B cell (primary cell): ENCODE data around the gene HOXC13. TPM values are rescaled to one million over a fixed set of nuclear protein-coding genes. Genes with fewer than 3 reads are reported as not detected.
A peak's percentile ranks its signal among the peaks of the same experiment; 100 is the strongest.

Experiments used
- ATAC-seq: fragments of 200-7000 bp; cut with Tn5 transposase; one replicate; pipeline ENCODE4 v1.10.0; 2021; ENCODE audit warnings: low read depth, mild to moderate bottlenecking, moderate number of reproducible peaks, moderate library complexity
- CTCF ChIA-PET: fragments of 350-600 bp; sonication (Branson Sonifier 250); formaldehyde crosslinking; loops from one replicate; lab custom pipeline; 2021; ENCODE audit warnings: antibody characterized with exemption, inconsistent platforms; lab: Charles Lee
- POLR2A ChIA-PET: fragments of 350-600 bp; sonication (Branson Sonifier 250); formaldehyde crosslinking; loops from one replicate; lab custom pipeline; 2021; ENCODE audit warnings: antibody characterized with exemption; lab: Charles Lee
- DNase-seq: peaks from one replicate; pipeline ENCODE4 v3.0.0; 2013
- H2AFZ ChIP-seq: 2 replicates; pipeline ENCODE4 v1.6.1; 2012; ENCODE audit warnings: mild to moderate bottlenecking, low read depth, low read length; ENCODE audit not compliant: insufficient read depth, poor library complexity, severe bottlenecking
- H3K27ac ChIP-seq, 2 donors: 1 replicate in 1 of 2; 2 replicates in 1 of 2; pipeline ENCODE4 v1.5.1; 2012 to 2013; ENCODE audit warnings: low read length in 2 of 2, mild to moderate bottlenecking in 2 of 2, moderate library complexity in 1 of 2
- H3K27me3 ChIP-seq, 4 experiments: fragments of 200-600 bp in 1 of 4; sonication (generic) in 1 of 4; replicated peaks in 1 of 4; 1 replicate in 2 of 4; 2 replicates in 2 of 4; pipeline versions ENCODE4 v1.6.1 to v1.7.0; 2013 to 2016; ENCODE audit warnings: low read length in 3 of 4, mild to moderate bottlenecking in 2 of 4, mixed read lengths in 1 of 4, moderate library complexity in 1 of 4; ENCODE audit not compliant: insufficient read depth in 4 of 4, control insufficient read depth in 3 of 4; ENCODE audit errors: control extremely low read depth in 1 of 4
- H3K36me3 ChIP-seq, 2 experiments: replicated peaks in 1 of 2; 1 replicate in 1 of 2; 2 replicates in 1 of 2; pipeline versions ENCODE4 v1.6.1 to v1.7.1; 2013; ENCODE audit warnings: low read length in 1 of 2; ENCODE audit not compliant: insufficient read depth in 2 of 2, control insufficient read depth in 1 of 2; ENCODE audit errors: control extremely low read depth in 1 of 2, extremely low read depth in 1 of 2
- H3K4me1 ChIP-seq, 2 donors: fragments of 200-600 bp in 1 of 2; sonication (generic) in 1 of 2; 1 replicate in 1 of 2; 2 replicates in 1 of 2; pipeline versions ENCODE4 v1.5.1 to v1.6.1; 2013 to 2017; ENCODE audit warnings: low read length in 2 of 2; ENCODE audit not compliant: control insufficient read depth in 2 of 2, insufficient read depth in 2 of 2
- H3K4me2 ChIP-seq: replicated peaks from 2 replicates; pipeline ENCODE3; 2012; ENCODE audit warnings: mild to moderate bottlenecking, low read depth, low read length; ENCODE audit not compliant: poor library complexity, severe bottlenecking
- H3K4me3 ChIP-seq, 5 experiments: fragments of 200-600 bp in 1 of 5; sonication (generic) in 1 of 5; 1 replicate in 3 of 5; 2 replicates in 2 of 5; pipeline versions ENCODE4 v1.5.1 to v1.7.0; 2011 to 2016; ENCODE audit warnings: low read length in 4 of 5, mild to moderate bottlenecking in 4 of 5, low read depth in 2 of 5, control low read depth in 1 of 5, moderate library complexity in 1 of 5; ENCODE audit not compliant: insufficient read depth in 1 of 5; ENCODE audit errors: control extremely low read depth in 1 of 5, extremely low read depth in 1 of 5
- H3K79me2 ChIP-seq: fragments of 200-600 bp; sonication (generic); one replicate; pipeline ENCODE4 v1.6.0; 2016; ENCODE audit warnings: low read length; ENCODE audit not compliant: control insufficient read depth, insufficient read depth
- H3K9ac ChIP-seq: fragments of 200-600 bp; sonication (generic); 2 replicates; pipeline ENCODE4 v1.6.1; 2017; ENCODE audit warnings: mild to moderate bottlenecking, low read length, moderate library complexity
- H3K9me3 ChIP-seq, 3 donors: one replicate each; pipeline versions ENCODE4 v1.6.1 to v1.7.1; 2013; ENCODE audit warnings: low read length in 2 of 3; ENCODE audit not compliant: control insufficient read depth in 2 of 3, insufficient read depth in 1 of 3; ENCODE audit errors: control extremely low read depth in 1 of 3
- H4K20me1 ChIP-seq: 2 replicates; pipeline ENCODE4 v1.6.0; 2012; ENCODE audit warnings: mild to moderate bottlenecking, low read length; ENCODE audit not compliant: insufficient read depth, control insufficient read depth, poor library complexity, severe bottlenecking
- H3K27ac Mint-ChIP-seq: one replicate; pipeline ENCODE4 v1.8.0; 2021; ENCODE audit warnings: mixed read lengths
- H3K27me3 Mint-ChIP-seq: one replicate; pipeline ENCODE4 v1.8.0; 2021; ENCODE audit warnings: mixed read lengths
- H3K4me1 Mint-ChIP-seq: one replicate; pipeline ENCODE4 v1.8.0; 2021; ENCODE audit warnings: mixed read lengths
- H3K4me3 Mint-ChIP-seq: one replicate; pipeline ENCODE4 v1.8.0; 2021; ENCODE audit warnings: mixed read lengths
- H3K9me3 Mint-ChIP-seq: one replicate; pipeline ENCODE4 v1.8.0; 2022; ENCODE audit warnings: mixed read lengths; ENCODE audit not compliant: insufficient read depth
- EZH2 ChIP-seq: IDR thresholded peaks from 2 replicates; pipeline ENCODE4 v1.6.1; 2012; ENCODE audit warnings: borderline replicate concordance, low read depth, mild to moderate bottlenecking, moderate library complexity, low read length; ENCODE audit not compliant: insufficient read depth, poor library complexity, severe bottlenecking
- WGBS: methylation state at CpG from one replicate; pipeline ENCODE4 v1.1.5; 2013; ENCODE audit warnings: missing lambda C conversion rate; ENCODE audit not compliant: insufficient coverage; 5-methylcytosine and 5-hydroxymethylcytosine counted together
- intact Hi-C: fragments of 100-400 bp; cut with micrococcal nuclease; formaldehyde crosslinking; loops from one replicate; pipeline ENCODE4 v1.10.0; 2022
- polyA plus RNA-seq: library from polyadenylated mRNA; depleted of rRNA; stranded (reverse); fragments of >200 nt; gene quantifications from 2 replicates; pipeline ENCODE4 v1.2.3, GENCODE V29; 2012
- total RNA-seq, 2 donors: library from RNA; stranded (reverse); fragments of 120-200 nt in 1 of 2; gene quantifications; 1 replicate in 1 of 2; 2 replicates in 1 of 2; pipeline versions ENCODE4 v1.2.3 to v1.2.4, GENCODE V29; 2013 to 2022
- TF ChIP-seq, protein P1 (sequence below): fragments of 200-600 bp; IDR thresholded peaks from one replicate; pipeline ENCODE4 v1.8.0; 2022; ENCODE audit warnings: antibody characterized with exemption, mild to moderate bottlenecking

HOXC13 gene
- total and polyA plus RNA-seq, 2 donors (not counting 1 experiment from before 2014, with no cell fraction given): not detected

DNA sequence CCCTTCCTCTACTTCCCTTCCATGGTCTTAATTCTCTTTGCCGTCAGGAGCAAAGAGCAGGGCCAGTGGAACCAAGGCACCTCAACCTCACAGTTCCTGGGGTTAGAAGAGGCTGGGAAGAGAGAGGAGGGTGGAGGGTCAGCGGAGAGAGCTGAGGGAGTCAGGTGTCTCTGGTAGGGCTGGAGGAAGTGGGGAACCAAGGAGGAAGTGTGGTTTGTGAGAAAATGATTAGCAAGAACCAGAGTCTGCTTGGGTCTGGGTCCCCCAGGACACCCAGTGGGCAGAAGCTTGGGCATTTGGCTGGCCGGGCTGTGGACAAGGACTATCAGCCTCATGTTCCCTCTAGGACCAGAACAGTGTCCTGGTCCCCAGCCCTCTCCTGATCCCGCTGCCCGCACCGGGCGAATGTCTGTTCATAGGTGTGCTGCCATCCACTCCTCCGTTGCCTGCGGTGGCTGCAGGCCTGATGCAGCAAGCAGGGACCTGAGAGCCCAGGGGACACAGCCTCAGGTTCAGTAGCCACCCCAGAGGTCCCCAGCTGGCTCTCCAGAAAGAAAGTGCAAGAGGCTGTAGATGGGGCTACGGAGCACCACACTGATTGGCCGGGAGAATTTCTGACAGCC, 18.4 kb downstream of the HOXC13 start:
- DNase-seq (peak; percentile 44), ATAC-seq (no peak)
- H3K9me3 ChIP-seq: peaks cover 0 to 86% (median 10%) of the 10 kb centered on the region in 3 donors
- peak overlapping the region; percentile 27 for H3K4me2 ChIP-seq
- H3K9ac ChIP-seq: no peak overlapping the region
- H3K27ac ChIP-seq: no peak overlapping the region
- ChIA-PET POLR2A (no interaction called here), CTCF (no interaction called here)
- TF ChIP-seq EZH2: no peak
- TF ChIP-seq, protein P1, sequence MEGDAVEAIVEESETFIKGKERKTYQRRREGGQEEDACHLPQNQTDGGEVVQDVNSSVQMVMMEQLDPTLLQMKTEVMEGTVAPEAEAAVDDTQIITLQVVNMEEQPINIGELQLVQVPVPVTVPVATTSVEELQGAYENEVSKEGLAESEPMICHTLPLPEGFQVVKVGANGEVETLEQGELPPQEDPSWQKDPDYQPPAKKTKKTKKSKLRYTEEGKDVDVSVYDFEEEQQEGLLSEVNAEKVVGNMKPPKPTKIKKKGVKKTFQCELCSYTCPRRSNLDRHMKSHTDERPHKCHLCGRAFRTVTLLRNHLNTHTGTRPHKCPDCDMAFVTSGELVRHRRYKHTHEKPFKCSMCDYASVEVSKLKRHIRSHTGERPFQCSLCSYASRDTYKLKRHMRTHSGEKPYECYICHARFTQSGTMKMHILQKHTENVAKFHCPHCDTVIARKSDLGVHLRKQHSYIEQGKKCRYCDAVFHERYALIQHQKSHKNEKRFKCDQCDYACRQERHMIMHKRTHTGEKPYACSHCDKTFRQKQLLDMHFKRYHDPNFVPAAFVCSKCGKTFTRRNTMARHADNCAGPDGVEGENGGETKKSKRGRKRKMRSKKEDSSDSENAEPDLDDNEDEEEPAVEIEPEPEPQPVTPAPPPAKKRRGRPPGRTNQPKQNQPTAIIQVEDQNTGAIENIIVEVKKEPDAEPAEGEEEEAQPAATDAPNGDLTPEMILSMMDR: no peak
- Mint-ChIP-seq H3K4me1 (peaks cover 15% of the 10 kb centered on the region), H3K27me3 (peaks cover 79% of the 10 kb centered on the region), H3K4me3 (no peak overlapping the region), H3K9me3 (no peaks in the 10 kb centered on the region), H3K27ac (peak overlapping the region; percentile 68)
- no peak overlapping the region for H3K4me3 ChIP-seq
- H2AFZ ChIP-seq: no peak overlapping the region
- no peaks in the 10 kb centered on the region for H3K36me3 ChIP-seq
- peaks cover 16 to 48% of the 10 kb centered on the region in 2 donors for H3K4me1 ChIP-seq
- intact Hi-C loops: no loop called here
- no peaks in the 10 kb centered on the region for H4K20me1 ChIP-seq
- no peaks in the 10 kb centered on the region for H3K79me2 ChIP-seq
- 3% methylated on average over 10 of the region's 11 CpGs for WGBS
- H3K27me3 ChIP-seq: peaks cover 1 to 99% (median 88%) of the 10 kb centered on the region in 4 experiments

DNA sequence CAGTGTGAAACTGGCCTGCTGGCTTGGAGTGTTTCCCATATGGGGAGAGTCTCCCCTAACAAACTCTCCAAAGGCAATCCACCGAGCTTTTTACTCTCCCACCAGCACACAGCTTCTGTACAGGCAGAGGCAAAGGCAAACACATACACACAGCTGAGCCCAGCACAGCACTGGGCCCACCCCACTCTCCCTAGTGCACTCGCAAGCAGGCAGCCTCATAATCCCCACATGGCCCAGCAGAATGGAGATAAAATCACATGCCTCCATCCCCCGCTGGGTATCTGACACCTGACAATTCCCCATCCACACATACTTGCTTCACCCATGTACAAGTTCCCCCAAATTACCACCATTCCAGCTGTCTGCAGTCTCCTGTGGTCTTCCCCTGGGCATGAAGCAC, 19.5 kb downstream of the HOXC13 start:
- Mint-ChIP-seq H3K27ac (no peak overlapping the region), H3K4me1 (peaks cover 15% of the 10 kb centered on the region), H3K27me3 (peaks cover 80% of the 10 kb centered on the region), H3K9me3 (no peaks in the 10 kb centered on the region), H3K4me3 (no peak overlapping the region)
- no peak overlapping the region for H3K4me2 ChIP-seq
- DNase-seq: no peak
- intact Hi-C loops: no loop called here
- TF ChIP-seq EZH2: no peak
- H3K9ac ChIP-seq: no peak overlapping the region
- no peaks in the 10 kb centered on the region for H4K20me1 ChIP-seq
- no peaks in the 10 kb centered on the region for H3K36me3 ChIP-seq
- no peak overlapping the region for H3K4me3 ChIP-seq
- CTCF ChIA-PET: interaction anchor here (1.0 to 1.6 kb wide), 4 partner anchors 22 to 257 kb away, joined by 3 to 4 read pairs (median 3); no protein-coding TSS in a partner anchor
- H3K27ac ChIP-seq: no peak overlapping the region
- peaks cover 16 to 47% of the 10 kb centered on the region in 2 donors for H3K4me1 ChIP-seq
- POLR2A ChIA-PET: no interaction called here
- 21% methylated on average over 3 of the region's 3 CpGs for WGBS
- H2AFZ ChIP-seq: no peak overlapping the region
- no peak for ATAC-seq
- peaks cover 0 to 79% (median 7%) of the 10 kb centered on the region in 3 donors for H3K9me3 ChIP-seq
- peaks cover 1 to 97% (median 89%) of the 10 kb centered on the region in 4 experiments for H3K27me3 ChIP-seq
- no peaks in the 10 kb centered on the region for H3K79me2 ChIP-seq
